ENCODE data around the gene CDC42BPB.

- TF ChIP-seq, protein P1, sequence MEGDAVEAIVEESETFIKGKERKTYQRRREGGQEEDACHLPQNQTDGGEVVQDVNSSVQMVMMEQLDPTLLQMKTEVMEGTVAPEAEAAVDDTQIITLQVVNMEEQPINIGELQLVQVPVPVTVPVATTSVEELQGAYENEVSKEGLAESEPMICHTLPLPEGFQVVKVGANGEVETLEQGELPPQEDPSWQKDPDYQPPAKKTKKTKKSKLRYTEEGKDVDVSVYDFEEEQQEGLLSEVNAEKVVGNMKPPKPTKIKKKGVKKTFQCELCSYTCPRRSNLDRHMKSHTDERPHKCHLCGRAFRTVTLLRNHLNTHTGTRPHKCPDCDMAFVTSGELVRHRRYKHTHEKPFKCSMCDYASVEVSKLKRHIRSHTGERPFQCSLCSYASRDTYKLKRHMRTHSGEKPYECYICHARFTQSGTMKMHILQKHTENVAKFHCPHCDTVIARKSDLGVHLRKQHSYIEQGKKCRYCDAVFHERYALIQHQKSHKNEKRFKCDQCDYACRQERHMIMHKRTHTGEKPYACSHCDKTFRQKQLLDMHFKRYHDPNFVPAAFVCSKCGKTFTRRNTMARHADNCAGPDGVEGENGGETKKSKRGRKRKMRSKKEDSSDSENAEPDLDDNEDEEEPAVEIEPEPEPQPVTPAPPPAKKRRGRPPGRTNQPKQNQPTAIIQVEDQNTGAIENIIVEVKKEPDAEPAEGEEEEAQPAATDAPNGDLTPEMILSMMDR (IDR thresholded peaks at IDR 0.05), result no peak
- no peak for TF ChIP-seq POLR2A (IDR thresholded peaks at IDR 0.05)
Measured at GRCh38 chr14:103078860-103079587, 21.7 kb upstream of the CDC42BPB start.

Data from lower leg skin (tissue), 3 donors.